Measurements from ENCODE around the gene HIPK1.

The HIPK1 gene

DNA sequence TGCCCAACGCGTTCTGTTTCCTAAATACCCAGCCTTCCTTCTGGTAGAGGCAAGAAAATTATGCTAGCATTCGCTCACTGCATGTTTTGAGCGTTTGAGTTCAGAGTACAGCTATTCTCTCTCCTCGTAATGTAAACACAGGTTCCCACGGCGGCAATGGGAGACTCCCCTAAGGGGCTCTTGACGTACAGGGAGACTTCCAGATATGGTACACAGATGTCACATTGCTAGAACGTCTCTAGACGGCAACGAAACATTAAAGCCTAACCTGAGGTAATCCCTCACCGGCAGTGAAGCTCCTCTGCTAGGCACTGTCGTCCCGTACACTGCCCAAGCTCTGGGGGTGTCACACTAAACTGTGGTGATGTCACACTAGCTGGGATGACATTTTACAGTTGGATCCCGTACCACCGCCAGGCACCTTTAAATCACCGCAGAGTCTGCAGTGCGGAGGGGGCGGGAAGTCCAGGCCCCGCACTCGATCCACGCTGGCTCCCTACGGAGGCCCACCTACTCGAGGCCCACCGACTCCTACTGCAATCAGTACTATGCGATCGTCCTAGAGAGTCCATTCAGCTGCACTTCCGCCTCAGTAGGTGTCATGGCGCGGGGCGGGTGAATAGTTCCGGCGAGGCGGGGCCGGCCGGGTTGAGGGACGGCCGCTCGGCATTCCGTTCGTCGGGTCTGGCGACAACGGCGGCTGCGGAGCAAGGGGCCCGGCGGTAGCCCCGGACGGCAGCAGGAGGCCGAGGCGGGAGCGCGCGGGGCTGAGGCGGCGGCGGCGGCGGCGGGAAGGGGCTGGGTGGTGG lies at the start of gene HIPK1:
Gene HIPK1 (plus strand): TSS at position 384 of the 809 bp plus-strand sequence.
- DNase-seq (ENCODE audit: low read depth in 1 of 2, low spot score in 1 of 2) = peak; percentile 79 to 90

- no peak for DNase-seq (ENCODE audit: low read depth in 1 of 2, low spot score in 1 of 2)
Measured at GRCh38 chr1:113879739-113880038, 49.4 kb upstream of the HIPK1 start.

DNA sequence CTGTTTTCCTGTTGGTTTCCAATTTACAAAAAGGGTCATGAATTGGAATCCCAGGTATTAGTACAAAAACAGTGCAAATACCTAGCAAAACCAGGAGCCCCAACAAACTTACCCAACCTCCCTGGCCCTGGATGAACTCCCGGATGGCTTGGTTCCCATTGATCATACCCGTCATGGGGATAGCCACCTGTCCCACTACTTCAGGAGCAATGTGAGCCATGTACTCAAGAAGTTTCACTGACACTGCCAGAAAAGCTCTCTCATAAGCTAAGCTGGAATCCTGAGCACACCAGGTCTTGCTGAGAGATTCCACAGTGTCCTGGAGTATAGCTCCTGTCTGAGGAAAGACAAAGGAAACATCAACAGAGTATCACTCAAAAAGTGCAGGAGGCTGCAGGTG lies 47.5 kb upstream of the HIPK1 start:
- no peak for DNase-seq (ENCODE audit: low read depth in 1 of 2, low spot score in 1 of 2)

GRCh38 chr1:113886417-113887401 lies 42.4 kb upstream of the HIPK1 start:
- DNase-seq (ENCODE audit: low read depth in 1 of 2, low spot score in 1 of 2) = no peak

- no peak for DNase-seq (ENCODE audit: low read depth in 1 of 2, low spot score in 1 of 2)
Measured at GRCh38 chr1:113887402-113888175, 41.5 kb upstream of the HIPK1 start, which contains the start of gene BCL2L15. Gene BCL2L15 (minus strand): TSS chr1:113887581. CDS start chr1:113887375, 206 bp downstream.

GRCh38 chr1:113890816-113891215 lies 38.3 kb upstream of the HIPK1 start:
- no peak for DNase-seq (ENCODE audit: low read depth in 1 of 2, low spot score in 1 of 2)

- no peak for DNase-seq (ENCODE audit: low read depth in 1 of 2, low spot score in 1 of 2)
Measured at GRCh38 chr1:113891631-113892220, 37.4 kb upstream of the HIPK1 start.

- DNase-seq (ENCODE audit: low read depth in 1 of 2, low spot score in 1 of 2) = no peak
Measured at GRCh38 chr1:113893267-113893666, 35.9 kb upstream of the HIPK1 start.

DNA sequence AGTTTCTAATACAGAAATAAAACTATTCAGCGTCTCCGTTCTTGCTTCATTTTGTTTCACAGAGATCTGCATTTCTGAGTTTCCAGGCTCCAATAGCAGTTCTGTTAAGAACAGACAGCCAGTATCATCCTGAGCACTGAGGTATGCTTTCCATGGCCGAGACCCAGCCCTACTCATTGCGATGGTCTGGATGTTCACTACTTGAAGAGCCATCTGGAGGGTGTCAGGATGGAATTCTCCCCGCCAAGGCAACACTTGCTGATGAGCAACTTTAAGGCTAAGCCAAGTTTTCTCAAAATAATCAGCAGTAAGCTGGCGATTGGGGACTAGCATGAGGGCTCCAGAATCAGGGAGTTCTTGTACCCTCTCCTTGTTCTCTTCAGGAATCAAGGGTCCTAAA lies 34.0 kb upstream of the HIPK1 start:
- DNase-seq (ENCODE audit: low read depth in 1 of 2, low spot score in 1 of 2) = no peak

- no peak for DNase-seq (ENCODE audit: low read depth in 1 of 2, low spot score in 1 of 2)
Measured at GRCh38 chr1:113895961-113896360, 33.2 kb upstream of the HIPK1 start.

GRCh38 chr1:113898241-113898814 lies 30.8 kb upstream of the HIPK1 start:
- no peak for DNase-seq (ENCODE audit: low read depth in 1 of 2, low spot score in 1 of 2)

GRCh38 chr1:113899111-113899510 lies 30.0 kb upstream of the HIPK1 start:
- DNase-seq (ENCODE audit: low read depth in 1 of 2, low spot score in 1 of 2) = no peak

GRCh38 chr1:113901191-113901590 lies 27.9 kb upstream of the HIPK1 start:
- no peak for DNase-seq (ENCODE audit: low read depth in 1 of 2, low spot score in 1 of 2)

- no peak for DNase-seq (ENCODE audit: low read depth in 1 of 2, low spot score in 1 of 2)
Measured at GRCh38 chr1:113903501-113904292, 25.4 kb upstream of the HIPK1 start.

- no peak for DNase-seq (ENCODE audit: low read depth in 1 of 2, low spot score in 1 of 2)
Measured at GRCh38 chr1:113904293-113904673, 24.8 kb upstream of the HIPK1 start.

- peak; percentile 87 to 91 for DNase-seq (ENCODE audit: low read depth in 1 of 2, low spot score in 1 of 2)
Measured at GRCh38 chr1:113904674-113905434, 24.3 kb upstream of the HIPK1 start, which contains the start of the genes AP4B1 and DCLRE1B. Gene AP4B1 (minus strand): TSS chr1:113904799. CDS start chr1:113904717, 82 bp downstream. Gene DCLRE1B (plus strand): TSS chr1:113905326. CDS start chr1:113905587, 261 bp downstream.

DNA sequence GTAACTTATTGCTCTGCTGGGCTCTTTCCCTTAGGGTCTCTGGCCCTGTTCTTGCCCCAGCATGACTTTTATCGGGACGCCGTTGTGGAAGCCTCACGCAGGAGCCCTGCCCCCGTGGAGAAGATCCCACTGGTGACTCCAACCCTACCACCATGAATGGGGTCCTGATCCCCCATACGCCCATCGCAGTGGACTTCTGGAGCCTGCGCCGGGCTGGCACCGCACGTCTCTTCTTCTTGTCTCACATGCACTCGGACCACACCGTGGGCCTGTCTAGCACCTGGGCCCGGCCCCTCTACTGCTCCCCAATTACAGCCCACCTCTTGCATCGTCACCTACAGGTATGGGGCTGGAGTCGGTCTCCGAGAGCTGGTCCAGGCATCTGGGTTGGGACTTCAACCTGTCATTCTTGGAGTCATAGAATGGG lies 23.7 kb upstream of the HIPK1 start:
- DNase-seq (ENCODE audit: low read depth in 1 of 2, low spot score in 1 of 2) = peak; percentile 2 to 12

DNA sequence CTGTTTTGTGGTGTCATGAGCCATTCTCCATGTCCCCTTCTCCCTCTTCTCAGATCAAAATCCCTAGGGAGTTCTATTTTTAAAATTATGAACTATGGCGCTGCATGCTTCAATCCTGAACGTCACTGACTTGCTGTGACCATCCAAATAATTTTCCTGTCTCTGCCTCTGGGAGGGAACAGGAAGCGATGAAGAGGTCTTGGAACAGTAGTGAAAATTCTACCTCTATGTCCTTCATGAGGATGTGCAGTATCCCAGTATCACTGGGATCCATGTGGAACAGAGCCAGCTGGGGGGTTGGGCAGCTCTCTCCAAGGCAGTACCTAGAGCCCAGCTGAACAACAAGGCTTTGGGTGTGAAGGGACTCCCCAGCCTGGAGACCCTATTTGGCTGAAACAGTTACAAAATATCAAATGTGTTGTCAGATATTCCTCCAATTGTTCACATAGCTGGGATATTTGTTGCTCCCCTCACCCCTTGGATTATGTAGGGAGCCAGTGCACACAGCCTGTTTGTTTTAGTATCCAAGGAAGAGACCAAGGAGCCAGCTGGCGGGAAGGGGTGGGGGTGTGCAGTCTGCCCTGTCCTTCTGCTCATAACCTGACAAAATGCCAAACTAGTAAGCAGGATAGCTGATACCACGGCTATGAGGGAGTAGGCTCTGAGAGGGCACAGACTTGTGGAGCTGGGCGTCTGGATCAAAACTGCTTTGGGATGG lies 16.4 kb upstream of the HIPK1 start:
- DNase-seq (ENCODE audit: low read depth in 1 of 2, low spot score in 1 of 2) = no peak
